NT2/D1 (cell line): ENCODE data around the gene RHPN2.

ENCODE experiments used
- DNase-seq: peaks from one replicate; pipeline ENCODE4 v3.0.0-alpha.2; 2011; ENCODE audit warnings: low read depth, low spot score
- H3K27me3 ChIP-seq: 2 replicates; pipeline ENCODE4 v1.6.0; 2011; ENCODE audit warnings: mild to moderate bottlenecking; ENCODE audit not compliant: insufficient read length, insufficient read depth
- H3K36me3 ChIP-seq: 2 replicates; pipeline ENCODE4 v1.6.1; 2011; ENCODE audit warnings: mild to moderate bottlenecking, low read length, mixed read lengths; ENCODE audit not compliant: insufficient read depth, insufficient read length
- H3K4me1 ChIP-seq: 2 replicates; pipeline ENCODE4 v1.5.1; 2011; ENCODE audit not compliant: insufficient read depth, insufficient read length
- H3K4me3 ChIP-seq: 2 replicates; pipeline ENCODE4 v1.5.1; 2011; ENCODE audit warnings: low read depth; ENCODE audit not compliant: insufficient read length
- H3K9ac ChIP-seq: 2 replicates; pipeline ENCODE4 v1.6.0; 2011; ENCODE audit warnings: low read depth; ENCODE audit not compliant: insufficient read length
- H3K9me3 ChIP-seq: 2 replicates; pipeline ENCODE4 v1.5.1; 2011; ENCODE audit warnings: mild to moderate bottlenecking, low read length; ENCODE audit not compliant: insufficient read depth
- SUZ12 ChIP-seq: IDR thresholded peaks from 2 replicates; pipeline ENCODE4 v1.6.1; 2011; ENCODE audit not compliant: insufficient read length, insufficient read depth; ENCODE audit errors: extremely low read depth
- YY1 ChIP-seq: IDR thresholded peaks from 2 replicates; pipeline ENCODE4 v1.6.1; 2011; ENCODE audit not compliant: insufficient read length, insufficient read depth
- ZNF274 ChIP-seq: IDR thresholded peaks from 2 replicates; pipeline ENCODE4 v1.6.1; 2011; ENCODE audit warnings: mild to moderate bottlenecking, low read depth, low read length

Gene RHPN2

DNA sequence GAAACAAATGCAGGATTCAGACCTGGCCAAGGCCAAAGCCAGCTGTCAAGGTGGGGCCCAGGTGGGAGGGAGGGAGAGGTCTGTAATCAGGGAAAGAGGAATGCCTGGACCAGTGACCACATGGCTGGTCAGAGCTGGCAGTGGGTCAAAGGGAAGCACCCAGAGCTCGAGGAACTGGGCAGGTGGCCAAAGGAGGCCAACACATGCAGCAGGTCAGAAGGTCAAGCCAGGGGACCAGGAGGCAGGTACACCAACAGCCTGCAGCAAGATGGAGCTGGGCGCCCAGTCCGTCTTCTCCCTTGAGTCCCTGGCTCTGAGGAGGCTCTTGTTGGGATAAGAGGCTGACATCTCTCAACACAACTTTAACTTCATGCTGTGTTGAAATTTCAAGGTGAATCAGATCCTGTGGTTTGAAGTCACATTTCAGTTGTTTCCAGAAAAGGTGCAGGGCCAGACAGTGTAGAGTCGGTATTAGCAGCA lies 33.4 kb upstream of the RHPN2 start:
- peaks cover 65% of the 10 kb centered on the region for H3K36me3 ChIP-seq
- H3K27me3 ChIP-seq = no peaks in the 10 kb centered on the region
- no peaks in the 10 kb centered on the region for H3K4me1 ChIP-seq
- no peaks in the 10 kb centered on the region for H3K9me3 ChIP-seq
- H3K4me3 ChIP-seq = no peak overlapping the region
- DNase-seq = no peak
- no peak for TF ChIP-seq SUZ12
- TF ChIP-seq YY1 = no peak
- TF ChIP-seq ZNF274 = no peak
- no peak overlapping the region for H3K9ac ChIP-seq

- Histone ChIP-seq H3K36me3 (peaks cover 66% of the 10 kb centered on the region), H3K27me3 (no peaks in the 10 kb centered on the region), H3K9ac (no peak overlapping the region), H3K4me1 (no peaks in the 10 kb centered on the region), H3K4me3 (no peak overlapping the region), H3K9me3 (no peaks in the 10 kb centered on the region)
- DNase-seq = no peak
- TF ChIP-seq ZNF274 (no peak), SUZ12 (no peak), YY1 (no peak)
These were observed 31.3 kb upstream of the RHPN2 start for GRCh38 chr19:33096005-33096404.

DNA sequence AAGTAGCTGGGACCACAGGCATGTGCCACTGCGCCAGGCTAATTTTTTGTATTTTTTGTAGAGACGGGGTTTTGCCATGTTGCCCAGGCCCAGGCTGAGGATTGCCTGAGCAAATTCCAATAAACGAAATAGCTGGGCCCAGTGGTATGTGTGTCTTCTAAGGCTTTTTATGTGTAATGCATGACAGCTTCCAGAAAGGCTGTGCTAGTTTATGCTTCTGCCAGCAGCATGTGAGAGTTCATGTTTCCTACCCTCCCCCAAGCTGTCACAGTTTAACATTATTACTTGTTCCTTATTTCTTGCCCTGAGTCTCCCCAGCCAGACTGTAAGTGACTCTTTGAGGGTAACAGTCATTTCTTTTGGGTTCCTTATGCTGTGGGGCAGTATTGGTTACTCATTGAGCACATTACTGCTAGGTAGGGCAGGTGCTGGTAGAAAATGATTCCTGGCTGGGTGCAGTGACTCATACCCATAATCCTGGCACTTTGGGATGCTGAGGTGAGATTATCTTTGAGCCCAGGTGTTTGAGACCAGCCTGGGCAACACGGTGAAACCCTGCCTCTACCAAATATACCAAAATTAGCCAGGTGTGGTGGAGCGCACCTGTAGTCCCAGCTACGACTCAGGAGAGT lies 29.9 kb upstream of the RHPN2 start:
- Histone ChIP-seq H3K9me3 (no peaks in the 10 kb centered on the region), H3K27me3 (no peaks in the 10 kb centered on the region), H3K9ac (no peak overlapping the region), H3K36me3 (peaks cover 72% of the 10 kb centered on the region), H3K4me1 (no peaks in the 10 kb centered on the region), H3K4me3 (no peak overlapping the region)
- no peak for DNase-seq
- TF ChIP-seq SUZ12 (no peak), YY1 (no peak)

DNA sequence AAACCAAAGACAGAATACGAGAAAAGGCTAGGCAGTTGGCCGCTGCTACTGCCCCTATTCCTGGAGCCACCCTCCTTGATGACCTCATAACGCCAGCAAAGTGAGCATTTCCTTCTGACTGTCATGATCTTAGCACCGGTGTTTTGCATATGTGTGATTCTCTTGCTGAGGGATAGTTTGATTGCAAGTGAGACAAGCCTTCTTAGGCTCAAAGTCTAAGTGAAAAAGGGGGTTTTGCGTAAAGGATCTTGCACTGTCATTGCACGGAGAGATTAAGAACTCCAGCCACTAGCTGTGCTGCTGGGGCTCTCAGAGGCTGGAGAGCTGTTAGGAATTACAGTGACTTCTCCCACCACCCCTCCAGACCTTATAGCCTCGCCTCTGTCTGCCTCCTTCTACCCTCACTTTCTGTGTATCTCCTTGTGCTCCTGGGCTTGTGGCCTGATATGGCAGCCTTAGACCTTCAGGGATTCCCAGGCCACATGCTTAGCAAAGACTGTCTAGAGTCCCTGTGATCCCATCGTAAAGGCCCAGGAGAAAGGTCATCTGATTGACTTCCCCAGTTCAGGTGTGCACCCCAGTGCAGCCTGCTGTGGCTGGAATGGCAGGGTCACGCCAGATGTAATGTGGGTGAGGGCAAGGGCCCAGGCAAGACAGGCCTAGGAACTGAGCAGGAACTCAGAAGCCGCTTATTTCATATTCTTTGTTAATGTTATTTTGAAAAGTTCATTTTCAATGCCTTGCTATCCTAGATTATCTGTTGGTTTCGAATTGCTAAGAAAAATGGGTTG lies 28.9 kb upstream of the RHPN2 start:
- no peaks in the 10 kb centered on the region for H3K27me3 ChIP-seq
- peaks cover 71% of the 10 kb centered on the region for H3K36me3 ChIP-seq
- no peak overlapping the region for H3K4me3 ChIP-seq
- no peaks in the 10 kb centered on the region for H3K4me1 ChIP-seq
- no peak for TF ChIP-seq ZNF274
- no peak for TF ChIP-seq SUZ12
- no peak for TF ChIP-seq YY1
- no peak for DNase-seq
- H3K9ac ChIP-seq = no peak overlapping the region
- H3K9me3 ChIP-seq = no peaks in the 10 kb centered on the region

- H3K9ac ChIP-seq = peak overlapping the region; percentile 32
- no peak for DNase-seq
- TF ChIP-seq SUZ12 (no peak), YY1 (no peak), ZNF274 (no peak)
- H3K4me1 ChIP-seq = no peaks in the 10 kb centered on the region
- no peak overlapping the region for H3K4me3 ChIP-seq
- no peaks in the 10 kb centered on the region for H3K27me3 ChIP-seq
- H3K9me3 ChIP-seq = no peaks in the 10 kb centered on the region
- H3K36me3 ChIP-seq = peaks cover 64% of the 10 kb centered on the region
These were observed 25.5 kb upstream of the RHPN2 start for GRCh38 chr19:33090179-33090578.

GRCh38 chr19:33089010-33089409 lies 24.3 kb upstream of the RHPN2 start:
- Histone ChIP-seq H3K9me3 (no peaks in the 10 kb centered on the region), H3K36me3 (peaks cover 54% of the 10 kb centered on the region), H3K4me3 (no peak overlapping the region), H3K4me1 (no peaks in the 10 kb centered on the region), H3K9ac (no peak overlapping the region), H3K27me3 (no peaks in the 10 kb centered on the region)
- TF ChIP-seq SUZ12 (no peak), ZNF274 (no peak), YY1 (no peak)
- no peak for DNase-seq

DNA sequence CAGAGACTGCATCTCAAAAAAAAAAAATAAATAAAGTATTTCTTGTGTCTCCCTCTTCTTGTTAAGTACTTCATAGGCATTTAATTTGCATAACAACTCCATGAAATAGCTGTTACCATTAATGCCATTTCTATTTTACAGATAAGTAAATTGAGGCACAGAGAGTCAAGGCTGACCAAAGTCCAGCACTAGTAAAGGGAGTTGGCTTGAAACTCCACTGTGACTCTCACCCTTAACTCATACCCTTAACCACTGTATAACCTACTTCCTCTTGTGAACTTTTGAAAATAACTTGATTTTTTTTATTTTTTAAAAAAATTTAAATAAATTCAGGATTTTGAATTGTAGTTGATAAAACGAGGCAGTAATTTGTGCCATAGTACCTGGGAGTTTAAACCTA lies 22.3 kb upstream of the RHPN2 start:
- H3K9ac ChIP-seq = no peak overlapping the region
- H3K27me3 ChIP-seq = no peaks in the 10 kb centered on the region
- TF ChIP-seq YY1 (no peak), ZNF274 (no peak)
- H3K4me1 ChIP-seq = no peaks in the 10 kb centered on the region
- no peaks in the 10 kb centered on the region for H3K9me3 ChIP-seq
- peaks cover 41% of the 10 kb centered on the region for H3K36me3 ChIP-seq
- no peak overlapping the region for H3K4me3 ChIP-seq
- no peak for DNase-seq
